ENCODE results near the gene TUBB4A. TPM values are rescaled to one million over a fixed set of nuclear protein-coding genes. Genes with fewer than 3 reads are reported as not detected.

TUBB4A gene
- total and polyA plus RNA-seq, 2 of the 8 experiments (the other 6 are each of a cell fraction or from before 2014, with no cell fraction given): 16.8 to 30.4 TPM

DNA sequence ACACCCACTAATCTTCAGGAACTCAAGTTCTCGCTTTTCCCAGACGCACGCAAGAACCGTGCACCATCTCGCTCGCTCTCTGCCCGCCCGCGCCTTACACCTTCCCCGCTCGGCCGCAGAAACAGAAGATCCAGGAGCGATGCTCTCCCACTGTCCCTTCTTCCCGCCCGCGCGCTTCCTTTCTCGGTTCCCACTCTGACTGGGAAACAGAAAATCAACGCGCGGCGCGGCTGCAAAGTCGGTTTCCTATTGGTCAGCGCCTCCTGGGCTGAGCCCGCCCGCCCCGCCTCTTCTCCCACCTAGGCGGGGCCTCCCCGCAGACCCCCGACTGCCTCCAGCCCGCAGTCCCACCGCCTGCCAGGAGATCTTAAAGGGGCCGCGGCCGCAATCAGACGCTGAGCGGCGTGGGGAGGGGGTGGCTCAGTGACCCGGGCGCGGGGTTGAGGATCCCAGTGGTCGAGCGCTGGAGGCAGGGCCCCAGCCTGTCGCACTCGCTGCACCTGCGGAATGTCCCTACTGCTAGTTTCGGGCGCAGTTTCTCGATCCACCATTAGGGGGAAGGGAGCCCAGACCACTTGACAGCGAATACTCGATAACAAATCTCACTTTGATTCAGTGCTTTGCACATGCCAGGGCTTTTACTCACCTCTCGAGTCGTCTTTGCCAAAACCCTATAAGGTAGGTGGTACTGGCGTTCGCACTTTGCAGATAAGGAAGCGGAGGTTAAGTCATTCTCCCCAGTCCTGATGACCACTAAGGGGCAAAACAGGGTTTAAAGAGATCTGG lies 41.8 kb downstream of the TUBB4A start:
- Histone ChIP-seq H4K91ac (replicated peaks; ENCODE audit: insufficient read length, low read length) (peak overlapping the region; percentile 56), H4K5ac (ENCODE audit: insufficient read length, low read depth, low read length) (no peak overlapping the region), H3K4me3 (ENCODE audit: extremely low read depth in 1 of 4, insufficient read depth in 2 of 4, low read depth in 3 of 4, low read length in 4 of 4) (peak overlapping the region; percentile 60 to 78 (median 66)), H3K4me1 (replicated peaks in 1 of 4; ENCODE audit: control insufficient read depth in 3 of 4, insufficient read depth in 4 of 4, low read length in 3 of 4) (peaks cover 0 to 13% (median 3%) of the 10 kb centered on the region in 4 experiments; a peak in 5 of 7 replicates), H3K23ac (ENCODE audit: insufficient read length) (no peak overlapping the region), H3K27ac (ENCODE audit: low read depth, low read length) (0 out of 2 replicates have a peak overlapping the region, but pooled peaks have one; percentile 29), H3K4ac (replicated peaks; ENCODE audit: insufficient read length, low read depth, low read length) (peak overlapping the region; percentile 4), H3K14ac (ENCODE audit: insufficient read length) (no peak overlapping the region), H3K27me3 (replicated peaks in 1 of 4; ENCODE audit: control insufficient read depth in 3 of 4, extremely low read depth in 1 of 4, insufficient read depth in 3 of 4, low read length in 3 of 4) (no peaks in the 10 kb centered on the region; a peak in 1 of 7 replicates), H2BK12ac (ENCODE audit: low read depth, low read length) (peak overlapping the region; percentile 84; the same call in 1 of the 2 replicates), H3K9me3 (ENCODE audit: insufficient read depth in 2 of 2, low read depth in 1 of 2, low read length in 1 of 2) (no peaks in the 10 kb centered on the region), H3K23me2 (ENCODE audit: low read depth, low read length) (peaks cover 16% of the 10 kb centered on the region), H4K20me1 (replicated peaks in 1 of 2; ENCODE audit: control insufficient read depth in 1 of 2, insufficient read depth in 2 of 2, low read length in 2 of 2) (peaks cover 0 to 3% of the 10 kb centered on the region in 2 experiments), H2BK15ac (ENCODE audit: low read length) (peak overlapping the region; percentile 97), H4K8ac (ENCODE audit: extremely low read depth, insufficient read depth, low read length) (no peak overlapping the region), H2BK5ac (ENCODE audit: low read depth, low read length) (peak overlapping the region; percentile 87; the same call in 1 of the 2 replicates), H3K36me3 (ENCODE audit: control insufficient read depth in 2 of 4, insufficient read depth in 4 of 4, low read length in 3 of 4) (peaks cover 0 to 6% (median under 1%) of the 10 kb centered on the region in 4 experiments; a peak in 3 of 8 replicates), H2BK20ac (ENCODE audit: low read length) (no peak overlapping the region), H3K4me2 (ENCODE audit: insufficient read depth in 1 of 2, low read depth in 2 of 2, low read length in 2 of 2) (peak overlapping the region; percentile 63 to 99), H3K56ac (replicated peaks; ENCODE audit: insufficient read length, low read depth, low read length) (peak overlapping the region; percentile 18), H3K18ac (ENCODE audit: extremely low read depth, low read length) (peak overlapping the region; percentile 71; the same call in 1 of the 2 replicates), H2AFZ (ENCODE audit: low read length) (peak overlapping the region; percentile 98), H2BK120ac (replicated peaks; ENCODE audit: low read depth, low read length) (no peak overlapping the region), H3K79me2 (ENCODE audit: control insufficient read depth in 1 of 2, insufficient read depth in 2 of 2, low read length in 2 of 2) (peaks cover 0 to 5% of the 10 kb centered on the region in 2 experiments; a peak in 2 of 4 replicates), H3K79me1 (ENCODE audit: low read depth, low read length) (no peaks in the 10 kb centered on the region; the same call in 1 of the 2 replicates), H3K9ac (replicated peaks in 1 of 4; ENCODE audit: extremely low read depth in 1 of 4, low read depth in 3 of 4, low read length in 3 of 4) (peak overlapping the region in 2 of 4 experiments; percentile 32 to 43; a peak in 4 of 7 replicates), H2AK5ac (ENCODE audit: low read depth, low read length) (no peak overlapping the region)
- 1% methylated on average over 49 of the region's 57 CpGs; no CpG with 5 or more reads in 1 of the 2 experiments for WGBS, 2 experiments (ENCODE audit: extremely low coverage in 1 of 2, insufficient coverage in 1 of 2, insufficient read length in 1 of 2, insufficient replicate concordance in 2 of 2, low coverage in 1 of 2, low lambda C conversion rate in 2 of 2, missing lambda C conversion rate in 1 of 2)
- CTCF ChIA-PET (ENCODE audit: partially characterized antibody): interaction anchor here (0.6 to 1.8 kb wide), 5 partner anchors 15 to 1512 kb away, joined by 3 to 5 read pairs (median 3); no protein-coding TSS in a partner anchor
- FAIRE-seq: peak; percentile 73
- peak; percentile 86 to 95 for DNase-seq (ENCODE audit: low read depth in 1 of 2, low spot score in 2 of 2)
- POLR2A ChIA-PET (ENCODE audit: partially characterized antibody): interaction anchor here (0.7 to 1.1 kb wide), 5 partner anchors 17 to 87 kb away, joined by 3 to 5 read pairs (median 4); partner anchors contain the start of genes KHSRP and TNFSF9
- TF ChIP-seq EZH2 (IDR thresholded peaks at IDR 0.05; ENCODE audit: low read depth, low read length, severe bottlenecking) (no peak), TEAD4 (IDR thresholded peaks at IDR 0.05; ENCODE audit: low read depth, low read length) (peak; percentile 81), TAF7 (optimal IDR thresholded peaks at IDR 0.05; ENCODE audit: borderline replicate concordance, low read depth, low read length) (no peak), JUN (IDR thresholded peaks at IDR 0.05; ENCODE audit: low read depth, low read length) (no peak), HDAC6 (IDR thresholded peaks at IDR 0.05; ENCODE audit: low read depth, low read length) (no peak), CHD1 (IDR thresholded peaks at IDR 0.05; ENCODE audit: low read depth, low read length) (no peak), NANOG (IDR thresholded peaks at IDR 0.05; ENCODE audit: insufficient read depth, low read depth, low read length, poor library complexity, severe bottlenecking) (no peak), ZNF274 (IDR thresholded peaks at IDR 0.05; ENCODE audit: borderline replicate concordance, extremely low read depth, low read length) (no peak)
- TF ChIP-seq, protein P1, sequence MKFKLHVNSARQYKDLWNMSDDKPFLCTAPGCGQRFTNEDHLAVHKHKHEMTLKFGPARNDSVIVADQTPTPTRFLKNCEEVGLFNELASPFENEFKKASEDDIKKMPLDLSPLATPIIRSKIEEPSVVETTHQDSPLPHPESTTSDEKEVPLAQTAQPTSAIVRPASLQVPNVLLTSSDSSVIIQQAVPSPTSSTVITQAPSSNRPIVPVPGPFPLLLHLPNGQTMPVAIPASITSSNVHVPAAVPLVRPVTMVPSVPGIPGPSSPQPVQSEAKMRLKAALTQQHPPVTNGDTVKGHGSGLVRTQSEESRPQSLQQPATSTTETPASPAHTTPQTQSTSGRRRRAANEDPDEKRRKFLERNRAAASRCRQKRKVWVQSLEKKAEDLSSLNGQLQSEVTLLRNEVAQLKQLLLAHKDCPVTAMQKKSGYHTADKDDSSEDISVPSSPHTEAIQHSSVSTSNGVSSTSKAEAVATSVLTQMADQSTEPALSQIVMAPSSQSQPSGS (IDR thresholded peaks at IDR 0.05; ENCODE audit: low read length): no peak

All from H1 (cell line).